Cardiac muscle cell (in vitro differentiated cells and primary cell): Measurements from ENCODE around the gene ARL2BP. TPM values are rescaled to one million over a fixed set of nuclear protein-coding genes. Genes with fewer than 3 reads are reported as not detected.
"Not testable (repeated sequence)": the region's sequence is repeated elsewhere in the genome, so short reads cannot be mapped to it uniquely, and the experiment has no call there.

Experiments
- DNase-seq, 2 donors: peaks; one replicate each; pipeline versions ENCODE4 v3.0.0 to v3.0.0-alpha.2; 2010 to 2017; ENCODE audit warnings: low read depth in 1 of 2, low spot score in 1 of 2
- H3K27ac ChIP-seq: fragments of 200-600 bp; sonication (generic); 2 replicates; pipeline ENCODE4 v1.5.1; 2016
- H3K27me3 ChIP-seq: fragments of 200-600 bp; sonication (generic); 2 replicates; pipeline ENCODE4 v1.6.0; 2016; ENCODE audit warnings: control low read depth
- H3K36me3 ChIP-seq: fragments of 200-600 bp; sonication (generic); 2 replicates; pipeline ENCODE4 v1.5.1; 2016; ENCODE audit warnings: control low read depth
- H3K4me1 ChIP-seq: fragments of 200-600 bp; sonication (generic); 2 replicates; pipeline ENCODE4 v1.8.1; 2017; ENCODE audit warnings: low read depth, mild to moderate bottlenecking, mixed run types
- H3K4me3 ChIP-seq: fragments of 200-600 bp; sonication (generic); 2 replicates; pipeline ENCODE4 v1.5.1; 2016; ENCODE audit warnings: mild to moderate bottlenecking
- H3K9me3 ChIP-seq: fragments of 200-600 bp; sonication (generic); 2 replicates; pipeline ENCODE4 v1.5.1; 2017; ENCODE audit warnings: low read depth, mild to moderate bottlenecking, control low read depth
- CTCF ChIP-seq: IDR thresholded peaks from 2 replicates; pipeline ENCODE4 v1.5.1; 2012; ENCODE audit warnings: low read depth, mild to moderate bottlenecking, low read length
- polyA plus RNA-seq: library from polyadenylated mRNA; unstranded; fragments of >200 nt; fragmentation: Nextera tagmentation; extraction: Ambion mirVana; gene quantifications from 2 replicates; pipeline ENCODE4 v1.2.1, GENCODE V29; 2016
- total RNA-seq: library from RNA; depleted of rRNA; stranded (reverse); fragments of >200 nt; gene quantifications from 2 replicates; pipeline ENCODE4 v1.2.3, GENCODE V29; 2016

The ARL2BP gene
- 72.7 and 107 TPM in 2 replicates for total RNA-seq
- polyA plus RNA-seq, result 128 and 144 TPM in 2 replicates

- peak; percentile 98 to 99 for DNase-seq
- Histone ChIP-seq H3K36me3 (peaks cover 23% of the 10 kb centered on the region), H3K9me3 (no peaks in the 10 kb centered on the region), H3K4me3 (peak within 1 kb of the TSS; percentile 54), H3K27me3 (no peaks in the 10 kb centered on the region), H3K4me1 (peaks cover 9% of the 10 kb centered on the region), H3K27ac (peak within 1 kb of the TSS; percentile 92)
- TF ChIP-seq CTCF, result no peak
Measured at GRCh38 chr16:57244767-57245471, at the start of gene ARL2BP. Gene ARL2BP (plus strand): TSS chr16:57245259. CDS start chr16:57245368, 109 bp downstream.

GRCh38 chr16:57196286-57196685 lies 48.8 kb upstream of the ARL2BP start:
- no peak overlapping the region for H3K27ac ChIP-seq

GRCh38 chr16:57196753-57197152 lies 48.3 kb upstream of the ARL2BP start:
- Histone ChIP-seq H3K4me3 (no peak overlapping the region), H3K36me3 (no peaks in the 10 kb centered on the region), H3K4me1 (peaks cover 6% of the 10 kb centered on the region), H3K9me3 (no peaks in the 10 kb centered on the region), H3K27me3 (no peaks in the 10 kb centered on the region), H3K27ac (no peak overlapping the region)
- no peak for DNase-seq
- TF ChIP-seq CTCF, result no peak

More at GRCh38 chr16:57196286-57196685, 48.8 kb upstream of the ARL2BP start:
- Histone ChIP-seq H3K27me3 (no peaks in the 10 kb centered on the region), H3K4me3 (no peak overlapping the region), H3K9me3 (no peaks in the 10 kb centered on the region), H3K36me3 (no peaks in the 10 kb centered on the region), H3K4me1 (peaks cover 8% of the 10 kb centered on the region)
- no peak for TF ChIP-seq CTCF
- no peak for DNase-seq

- not testable (repeated sequence) for DNase-seq, H3K4me3 ChIP-seq, H3K4me1 ChIP-seq, H3K27ac ChIP-seq, H3K9me3 ChIP-seq, H3K27me3 ChIP-seq
- H3K36me3 ChIP-seq, result peaks cover 10% of the 10 kb centered on the region
Measured at GRCh38 chr16:57200321-57200720, 44.7 kb upstream of the ARL2BP start.

- H3K4me1 ChIP-seq, H3K9me3 ChIP-seq, H3K4me3 ChIP-seq, H3K27me3 ChIP-seq, DNase-seq, H3K27ac ChIP-seq: not testable (repeated sequence)
- H3K36me3 ChIP-seq, result peaks cover 14% of the 10 kb centered on the region
Measured at GRCh38 chr16:57200926-57201325, 44.1 kb upstream of the ARL2BP start.

GRCh38 chr16:57202095-57202886 lies 42.8 kb upstream of the ARL2BP start:
- H3K36me3 ChIP-seq, result peaks cover 27% of the 10 kb centered on the region
- TF ChIP-seq CTCF, result no peak
- H3K27me3 ChIP-seq, result no peaks in the 10 kb centered on the region
- H3K4me3 ChIP-seq, result no peak overlapping the region
- DNase-seq, result no peak
- H3K27ac ChIP-seq, result no peak overlapping the region
- H3K4me1 ChIP-seq, result peaks cover 3% of the 10 kb centered on the region
- H3K9me3 ChIP-seq, result no peaks in the 10 kb centered on the region
